Measurements from ENCODE around the gene ARL15.

DNA sequence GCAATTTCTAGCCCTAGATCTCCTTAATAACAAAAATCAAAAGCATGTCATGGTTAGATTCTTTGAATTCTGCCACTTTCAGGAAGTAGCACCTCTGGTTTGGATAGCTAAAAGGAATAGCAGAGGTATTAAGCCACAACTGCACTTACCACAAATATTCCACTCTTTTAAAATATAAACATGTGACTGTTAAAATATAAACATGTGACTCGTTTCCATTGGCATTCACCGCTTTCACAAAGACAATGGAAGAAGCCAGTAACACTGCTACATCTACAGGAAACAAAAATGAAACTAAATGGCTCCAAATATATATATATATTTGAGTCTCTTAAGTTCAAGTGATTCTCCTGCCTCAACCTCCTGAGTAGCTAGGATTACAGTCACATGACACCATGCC is 222.9 kb downstream of the ARL15 start:
- no peak for TF ChIP-seq EGR1 (IDR thresholded peaks at IDR 0.05; ENCODE audit: low read depth in 2 of 2)
- TF ChIP-seq, protein P1, sequence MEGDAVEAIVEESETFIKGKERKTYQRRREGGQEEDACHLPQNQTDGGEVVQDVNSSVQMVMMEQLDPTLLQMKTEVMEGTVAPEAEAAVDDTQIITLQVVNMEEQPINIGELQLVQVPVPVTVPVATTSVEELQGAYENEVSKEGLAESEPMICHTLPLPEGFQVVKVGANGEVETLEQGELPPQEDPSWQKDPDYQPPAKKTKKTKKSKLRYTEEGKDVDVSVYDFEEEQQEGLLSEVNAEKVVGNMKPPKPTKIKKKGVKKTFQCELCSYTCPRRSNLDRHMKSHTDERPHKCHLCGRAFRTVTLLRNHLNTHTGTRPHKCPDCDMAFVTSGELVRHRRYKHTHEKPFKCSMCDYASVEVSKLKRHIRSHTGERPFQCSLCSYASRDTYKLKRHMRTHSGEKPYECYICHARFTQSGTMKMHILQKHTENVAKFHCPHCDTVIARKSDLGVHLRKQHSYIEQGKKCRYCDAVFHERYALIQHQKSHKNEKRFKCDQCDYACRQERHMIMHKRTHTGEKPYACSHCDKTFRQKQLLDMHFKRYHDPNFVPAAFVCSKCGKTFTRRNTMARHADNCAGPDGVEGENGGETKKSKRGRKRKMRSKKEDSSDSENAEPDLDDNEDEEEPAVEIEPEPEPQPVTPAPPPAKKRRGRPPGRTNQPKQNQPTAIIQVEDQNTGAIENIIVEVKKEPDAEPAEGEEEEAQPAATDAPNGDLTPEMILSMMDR (IDR thresholded peaks at IDR 0.05; ENCODE audit: low read depth, low read length, missing input control), result no peak
- TF ChIP-seq SP1 (IDR thresholded peaks at IDR 0.05), result no peak
- TF ChIP-seq YY1 (IDR thresholded peaks at IDR 0.05), result no peak

Measured in liver (tissue), 3 donors.